CD4-positive, alpha-beta T cell treated with Interleukin-2 at 100 ng/mL for 4 hours (primary cell): ENCODE measurements around the gene NFIC.
"Not testable (repeated sequence)": the region's sequence is repeated elsewhere in the genome, so short reads cannot be mapped to it uniquely, and the experiment has no call there.

ENCODE experiments used
- DNase-seq: peaks from one replicate; pipeline ENCODE4 v3.0.0-alpha.2; 2020; ENCODE audit warnings: low spot score

The NFIC gene

GRCh38 chr19:3374369-3375112, 8.2 kb downstream of the NFIC start:
- no peak for DNase-seq

DNA sequence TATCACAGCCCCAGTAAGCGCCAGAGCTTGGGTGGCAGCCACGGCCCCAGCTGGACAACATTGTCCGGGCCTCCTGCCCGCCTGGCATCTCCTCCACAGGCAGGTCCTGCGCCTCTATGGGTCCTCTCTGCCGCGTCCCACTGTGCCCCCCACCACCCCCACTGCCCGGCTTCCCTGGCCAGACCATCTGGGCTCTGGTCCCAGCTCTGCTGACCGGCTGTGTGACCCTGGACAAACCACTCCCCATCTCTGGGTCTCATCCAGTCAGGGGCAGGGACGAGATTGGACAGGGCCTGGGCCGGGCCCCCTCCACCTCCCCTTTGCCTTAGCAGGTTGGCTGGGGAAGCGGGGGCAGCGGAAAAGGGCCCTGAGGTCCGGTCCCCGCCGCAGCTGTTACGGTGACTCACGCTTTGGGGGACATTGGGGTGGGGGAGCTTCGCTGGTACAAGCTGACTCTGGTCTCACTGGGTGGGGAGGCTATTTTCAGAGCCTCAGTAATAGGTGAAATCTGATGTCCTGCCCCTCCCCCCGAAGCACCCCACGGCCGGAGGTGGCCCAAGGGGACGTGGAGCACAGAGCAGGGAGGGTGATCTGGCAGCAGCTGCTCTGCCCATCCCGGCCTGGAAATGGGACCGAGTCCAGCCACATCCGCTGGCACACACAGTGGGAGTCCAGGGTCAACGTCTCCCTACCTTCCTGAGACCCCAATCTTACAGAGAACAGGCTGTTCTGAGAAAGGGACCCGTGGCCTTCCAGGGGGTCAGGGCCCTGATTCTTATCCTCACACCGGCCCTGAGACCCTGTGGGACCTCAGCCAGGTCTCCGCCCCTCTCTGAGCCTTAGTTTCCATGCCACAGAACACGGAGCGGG, 9.1 kb downstream of the NFIC start:
- DNase-seq = no peak

DNA sequence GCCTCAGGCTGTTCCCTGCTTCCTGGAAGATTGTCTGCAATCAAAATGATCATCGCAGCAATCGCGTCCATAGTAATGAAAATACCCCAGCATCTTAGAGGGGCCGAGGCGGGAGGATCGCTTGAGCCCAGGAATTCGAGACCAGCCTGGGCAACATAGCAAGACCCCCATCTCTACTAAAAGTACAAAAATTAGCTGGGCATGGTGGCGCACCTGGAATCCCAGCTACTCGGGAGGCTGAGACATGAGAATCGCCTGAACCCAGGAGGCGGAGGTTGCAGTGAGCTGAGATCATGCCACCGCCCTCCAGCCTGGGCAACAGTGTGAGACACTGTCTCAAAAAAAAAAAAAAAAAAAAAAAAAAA, 9.7 kb downstream of the NFIC start:
- not testable (repeated sequence) for DNase-seq

DNA sequence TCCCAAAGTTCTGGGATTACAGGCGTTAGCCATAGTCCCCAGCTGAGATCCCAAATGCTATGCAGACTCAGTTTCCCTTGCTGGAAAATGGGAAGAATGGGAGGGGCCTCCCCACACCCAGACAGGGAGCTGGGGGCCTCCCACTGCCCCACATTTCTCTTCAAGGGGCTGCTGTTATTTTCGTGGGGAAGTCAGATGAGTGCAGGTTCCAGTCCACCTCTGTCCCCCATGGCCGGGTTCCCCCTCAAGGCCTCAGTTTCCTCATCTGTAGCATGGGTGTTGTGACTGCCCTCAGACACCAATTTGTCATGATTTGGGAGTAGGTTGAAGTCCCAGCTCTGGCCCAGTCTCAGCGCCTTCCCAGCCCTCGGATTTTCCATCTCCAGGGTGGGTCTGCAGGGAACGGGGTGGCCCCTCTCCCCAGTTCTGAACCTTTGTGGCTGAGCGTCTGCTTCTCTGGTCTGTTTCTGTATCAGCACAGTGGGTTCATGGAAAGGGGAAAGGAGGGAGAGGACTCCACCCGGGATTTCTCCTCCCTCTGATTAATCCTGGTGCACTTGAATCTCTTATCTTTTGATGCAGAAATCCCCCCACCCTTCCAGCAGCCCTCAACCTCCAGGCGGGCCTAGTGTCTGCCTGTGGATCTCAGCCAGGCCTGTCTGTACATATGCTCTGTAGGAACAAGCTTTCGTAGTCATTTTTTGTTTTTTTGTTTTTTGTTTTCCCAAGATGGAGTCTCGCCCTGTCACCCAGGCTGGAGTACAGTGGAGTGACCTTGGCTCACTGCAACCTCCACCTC, 12.2 kb downstream of the NFIC start:
- DNase-seq = no peak

- DNase-seq = no peak
Measured at GRCh38 chr19:3380829-3381228, 14.4 kb downstream of the NFIC start.

GRCh38 chr19:3381701-3382372, 15.5 kb downstream of the NFIC start:
- no peak for DNase-seq

DNA sequence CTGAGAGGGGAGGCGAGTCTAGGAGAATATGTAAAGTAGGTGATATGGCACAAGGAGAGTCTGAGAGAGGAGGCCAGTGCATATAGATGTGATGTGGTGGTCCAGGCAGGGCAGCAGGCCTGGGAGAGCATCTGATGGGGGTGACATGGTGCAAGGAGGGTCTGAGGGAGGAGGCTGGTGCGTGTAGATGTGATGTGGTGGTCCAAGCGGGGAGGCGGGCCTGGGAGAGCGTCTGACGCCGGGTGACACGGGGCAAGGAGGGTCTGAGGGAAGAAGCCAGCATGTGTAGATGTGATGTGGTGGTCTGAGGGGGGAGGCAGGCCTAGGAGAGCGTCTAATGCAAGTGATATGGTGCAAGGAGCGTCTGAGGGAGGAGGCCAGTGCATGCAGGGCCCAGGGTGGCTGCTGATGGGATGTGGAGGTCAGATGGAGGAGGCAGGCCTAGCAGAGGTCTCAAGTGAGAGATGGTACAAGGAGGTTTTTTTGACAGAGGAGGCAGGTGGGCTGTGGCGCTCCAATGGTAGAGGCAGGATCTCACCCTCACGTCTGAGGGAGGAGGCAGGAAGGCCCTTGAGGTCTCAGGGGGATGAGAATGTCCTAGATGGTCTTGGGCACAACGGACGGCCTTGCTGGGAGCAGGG, 16.2 kb downstream of the NFIC start:
- no peak for DNase-seq

- DNase-seq = no peak
Measured at GRCh38 chr19:3383121-3383722, 16.8 kb downstream of the NFIC start.

DNA sequence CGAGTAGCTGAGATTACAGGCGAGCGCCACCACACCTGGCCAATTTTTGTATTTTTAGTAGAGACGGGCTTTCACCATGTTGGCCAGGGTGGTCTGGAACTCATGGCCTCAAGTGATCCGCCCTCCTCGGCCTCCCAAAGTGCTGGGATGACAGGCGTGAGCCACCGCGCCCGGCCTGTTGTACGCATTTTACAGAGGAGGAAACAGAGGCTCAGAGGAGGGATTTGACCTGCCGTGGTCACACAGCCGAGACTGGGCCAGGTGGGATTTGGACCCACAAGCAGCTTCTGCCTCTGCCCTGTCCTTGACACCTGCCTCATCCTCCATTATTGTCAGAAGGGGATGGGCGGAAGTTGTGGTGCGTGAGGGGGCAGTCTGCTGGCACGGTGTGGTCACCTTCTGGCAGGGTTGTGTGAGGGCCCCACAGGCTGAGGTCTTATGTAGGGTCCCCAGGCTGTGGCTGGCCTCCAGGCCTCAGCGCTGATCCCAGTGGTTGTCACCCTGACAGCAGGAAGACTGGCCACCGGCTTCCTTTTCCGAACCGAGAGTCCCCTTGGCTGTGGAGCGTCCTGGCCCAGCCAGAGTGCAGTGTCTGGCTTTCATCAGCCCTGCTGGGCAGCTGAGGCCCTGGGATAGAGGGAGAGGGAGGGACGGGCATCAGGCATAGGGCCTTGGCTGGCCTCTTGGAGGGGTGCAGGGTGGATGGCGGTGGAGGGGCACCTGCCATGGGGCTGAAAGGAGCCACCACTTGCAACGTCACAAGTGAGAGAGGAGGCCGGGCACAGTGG, 20.3 kb downstream of the NFIC start:
- no peak for DNase-seq

DNA sequence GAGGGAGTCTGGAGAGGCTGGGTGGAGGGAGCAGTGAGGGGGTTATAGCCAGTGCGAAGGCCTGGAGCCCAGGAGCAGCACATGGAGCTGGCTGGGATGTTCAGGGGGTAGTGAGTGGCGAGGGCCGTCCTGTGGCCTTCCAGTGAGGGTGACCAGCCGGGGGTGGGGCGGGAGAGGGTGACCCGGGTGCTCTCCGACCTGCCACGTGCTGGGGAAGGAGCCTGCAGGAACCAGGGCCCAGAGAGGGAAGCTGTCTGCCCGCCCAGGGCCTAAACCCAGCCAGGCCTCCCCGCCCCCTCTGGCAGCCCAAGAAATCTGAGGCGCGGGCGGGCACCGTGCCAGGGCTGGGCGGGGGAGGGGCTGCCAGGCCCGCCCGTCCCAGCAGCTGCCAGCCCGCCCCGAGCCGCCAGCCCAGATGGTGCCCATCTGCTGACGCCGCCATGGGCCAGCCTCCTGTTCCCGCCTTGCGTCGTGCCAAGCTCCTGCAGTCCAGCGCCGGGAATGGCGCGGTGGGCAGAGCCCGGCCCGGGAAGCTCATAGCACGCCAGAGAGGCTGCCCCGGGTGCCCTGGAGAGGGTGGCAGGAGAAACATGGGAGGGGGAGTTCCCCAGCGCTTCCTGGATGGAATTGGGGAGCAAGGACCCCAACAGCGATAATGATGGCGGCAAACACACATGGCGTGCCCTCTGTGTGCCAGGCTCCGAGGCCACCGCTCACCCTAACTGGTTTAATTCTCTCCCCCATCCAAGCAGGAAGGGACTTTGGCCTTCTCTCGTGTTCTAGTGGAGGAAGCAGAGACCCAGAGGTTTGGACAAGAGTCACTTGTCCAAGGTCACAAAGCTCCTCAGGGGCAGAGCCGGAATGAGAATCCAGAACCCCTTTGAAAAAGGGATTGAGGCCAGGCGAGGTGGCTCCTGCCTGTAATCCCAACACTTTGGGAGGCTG, 21.5 kb downstream of the NFIC start:
- DNase-seq = no peak

- DNase-seq = no peak
Measured at GRCh38 chr19:3389446-3389778, 23.0 kb downstream of the NFIC start.

DNA sequence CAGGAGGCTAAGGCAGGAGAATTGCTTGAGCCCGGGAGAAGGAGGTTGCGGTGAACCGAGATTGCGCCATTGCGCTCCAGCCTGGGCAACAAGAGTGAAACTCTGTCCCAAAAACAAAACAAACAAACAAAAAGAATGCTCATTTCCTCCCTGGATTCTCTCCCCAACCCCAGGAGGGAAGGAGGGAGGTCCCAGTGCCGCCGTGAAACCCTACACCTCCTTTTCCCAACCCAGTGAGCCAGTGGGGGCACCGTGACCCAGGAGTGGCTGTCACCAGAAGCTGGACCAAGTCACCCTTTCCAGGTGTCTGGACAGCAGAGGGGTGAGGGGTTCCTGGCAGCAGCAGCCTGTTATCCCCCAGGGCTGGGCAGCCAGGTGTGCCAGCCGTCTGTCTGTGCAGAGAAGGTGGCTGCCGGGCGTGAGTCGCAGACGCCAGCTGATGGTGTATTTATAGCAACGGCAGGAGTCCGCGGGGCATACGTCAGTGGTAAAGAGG, 23.5 kb downstream of the NFIC start:
- DNase-seq = no peak

- DNase-seq = not testable (repeated sequence)
Measured at GRCh38 chr19:3391911-3392310, 25.5 kb downstream of the NFIC start.

- DNase-seq = no peak
Measured at GRCh38 chr19:3392480-3392879, 26.1 kb downstream of the NFIC start.

DNA sequence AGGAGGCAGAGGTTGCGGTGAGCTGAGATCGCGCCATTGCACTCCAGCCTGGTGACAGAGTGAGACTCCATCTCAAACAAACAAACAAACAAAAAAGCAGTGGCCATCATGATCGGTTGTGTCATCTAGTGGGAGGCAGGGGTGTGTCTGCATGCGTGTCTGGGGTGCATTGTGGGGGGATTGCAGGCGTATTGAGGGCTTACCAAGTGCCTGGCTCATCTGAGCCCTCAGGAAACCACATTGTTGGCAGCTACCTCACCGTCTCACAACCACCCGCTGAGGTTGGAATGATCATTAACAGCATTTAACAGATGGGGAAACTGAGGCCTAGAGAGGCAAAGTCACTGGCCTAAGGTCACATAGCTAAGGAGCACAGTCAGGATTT, 30.5 kb downstream of the NFIC start:
- DNase-seq = no peak

- DNase-seq = no peak
Measured at GRCh38 chr19:3397266-3398022, 31.1 kb downstream of the NFIC start.

GRCh38 chr19:3398114-3398899, 31.9 kb downstream of the NFIC start:
- no peak for DNase-seq

- no peak for DNase-seq
Measured at GRCh38 chr19:3398900-3399278, 32.5 kb downstream of the NFIC start.
